CD14-positive monocyte (primary cell): ENCODE results near the gene MED20. TPM values are rescaled to one million over a fixed set of nuclear protein-coding genes. Genes with fewer than 3 reads are reported as not detected.

Source experiments
- DNase-seq, 3 donors: peaks; one replicate each; pipeline ENCODE4 v3.0.0-alpha.2; 2011 to 2022
- H2AFZ ChIP-seq: 2 replicates; pipeline ENCODE4 v1.6.0; 2012; ENCODE audit warnings: mild to moderate bottlenecking, low read depth, low read length, inconsistent platforms; ENCODE audit not compliant: insufficient read depth, poor library complexity, severe bottlenecking
- H3K27ac ChIP-seq, 2 donors: 1 replicate in 1 of 2; 2 replicates in 1 of 2; pipeline ENCODE4 v1.5.1; 2012 to 2013; ENCODE audit warnings: low read length in 2 of 2, control low read depth in 1 of 2, inconsistent platforms in 1 of 2, low read depth in 1 of 2, mild to moderate bottlenecking in 1 of 2
- H3K27me3 ChIP-seq, 2 donors: one replicate each; pipeline versions ENCODE4 v1.6.0 to v1.6.1; 2011 to 2013; ENCODE audit warnings: low read length in 2 of 2; ENCODE audit not compliant: control insufficient read depth in 2 of 2, insufficient read depth in 2 of 2
- H3K36me3 ChIP-seq, 2 donors: replicated peaks in 1 of 2; 1 replicate in 1 of 2; 2 replicates in 1 of 2; pipeline versions ENCODE4 v1.5.1 to v1.6.1; 2012 to 2013; ENCODE audit warnings: low read length in 2 of 2, control low read depth in 1 of 2, inconsistent platforms in 1 of 2, mild to moderate bottlenecking in 1 of 2; ENCODE audit not compliant: insufficient read depth in 2 of 2, control insufficient read depth in 1 of 2
- H3K4me1 ChIP-seq, 2 donors: 1 replicate in 1 of 2; 2 replicates in 1 of 2; pipeline versions ENCODE4 v1.5.1 to v1.6.1; 2012 to 2013; ENCODE audit warnings: low read length in 2 of 2, control low read depth in 1 of 2, inconsistent platforms in 1 of 2, mild to moderate bottlenecking in 1 of 2, moderate library complexity in 1 of 2; ENCODE audit not compliant: insufficient read depth in 2 of 2, control insufficient read depth in 1 of 2
- H3K4me2 ChIP-seq: replicated peaks from 2 replicates; pipeline ENCODE3; 2012; ENCODE audit warnings: low read length, moderate library complexity, mild to moderate bottlenecking; ENCODE audit not compliant: poor library complexity, severe bottlenecking; ENCODE audit errors: extremely low read depth
- H3K4me3 ChIP-seq, 3 experiments: fragments of 200-600 bp in 1 of 3; sonication (generic) in 1 of 3; replicated peaks in 1 of 3; 1 replicate in 2 of 3; 2 replicates in 1 of 3; pipeline ENCODE4 v1.5.1; 2011 to 2013; ENCODE audit warnings: low read length in 3 of 3, mild to moderate bottlenecking in 3 of 3, control low read depth in 2 of 3, low read depth in 2 of 3, inconsistent platforms in 1 of 3, moderate library complexity in 1 of 3
- H3K79me2 ChIP-seq: 2 replicates; pipeline ENCODE4 v1.6.0; 2012; ENCODE audit warnings: mild to moderate bottlenecking, control low read depth, inconsistent platforms, low read length, moderate library complexity; ENCODE audit not compliant: insufficient read depth
- H3K9ac ChIP-seq: 2 replicates; pipeline ENCODE4 v1.6.0; 2017; ENCODE audit warnings: low read length, mild to moderate bottlenecking; ENCODE audit not compliant: insufficient read depth, poor library complexity, severe bottlenecking
- H3K9me3 ChIP-seq, 2 donors: replicated peaks in 1 of 2; 1 replicate in 1 of 2; 2 replicates in 1 of 2; pipeline versions ENCODE4 v1.5.1 to v1.6.1; 2012 to 2013; ENCODE audit warnings: low read length in 2 of 2, control low read depth in 1 of 2; ENCODE audit not compliant: control insufficient read depth in 1 of 2, insufficient read depth in 1 of 2
- H4K20me1 ChIP-seq: 2 replicates; pipeline ENCODE4 v1.6.0; 2012; ENCODE audit warnings: mild to moderate bottlenecking, low read length, control low read depth, moderate library complexity; ENCODE audit not compliant: insufficient read depth
- H3K27ac Mint-ChIP-seq, 7 donors: one replicate each; pipeline ENCODE4 v1.8.0; 2020; ENCODE audit warnings: mild to moderate bottlenecking in 7 of 7, mixed read lengths in 7 of 7, moderate library complexity in 6 of 7, inconsistent platforms in 2 of 7
- H3K27me3 Mint-ChIP-seq, 3 donors: one replicate each; pipeline ENCODE4 v1.8.0; 2021 to 2022; ENCODE audit warnings: low read depth in 3 of 3, mild to moderate bottlenecking in 3 of 3, mixed read lengths in 3 of 3, moderate library complexity in 3 of 3, inconsistent platforms in 1 of 3
- H3K36me3 Mint-ChIP-seq, 2 donors: one replicate each; pipeline ENCODE4 v1.8.0; 2020; ENCODE audit warnings: mixed read lengths in 2 of 2, inconsistent platforms in 1 of 2, mild to moderate bottlenecking in 1 of 2
- H3K4me1 Mint-ChIP-seq: one replicate; pipeline ENCODE4 v1.8.0; 2020; ENCODE audit warnings: mild to moderate bottlenecking, mixed read lengths
- H3K4me3 Mint-ChIP-seq, 2 donors: one replicate each; pipeline ENCODE4 v1.8.0; 2020; ENCODE audit warnings: mild to moderate bottlenecking in 2 of 2, mixed read lengths in 2 of 2, moderate library complexity in 1 of 2
- H3K9me3 Mint-ChIP-seq, 7 donors: one replicate each; pipeline ENCODE4 v1.8.0; 2020 to 2022; ENCODE audit warnings: mixed read lengths in 7 of 7, mild to moderate bottlenecking in 6 of 7, moderate library complexity in 6 of 7, inconsistent platforms in 2 of 7
- CTCF ChIP-seq: fragments of 200-600 bp; IDR thresholded peaks from one replicate; pipeline ENCODE4 v1.8.0; 2022; ENCODE audit warnings: antibody characterized with exemption, mild to moderate bottlenecking
- WGBS: methylation state at CpG from one replicate; pipeline ENCODE4 v1.1.5; 2013; ENCODE audit warnings: missing lambda C conversion rate; ENCODE audit not compliant: insufficient coverage; 5-methylcytosine and 5-hydroxymethylcytosine counted together
- intact Hi-C, 2 donors: fragments of 100-400 bp; cut with micrococcal nuclease; formaldehyde crosslinking; loops; one replicate each; pipeline versions ENCODE4 v1.15.0 to v1.15.1; 2023
- polyA plus RNA-seq, 3 donors: library from polyadenylated mRNA; depleted of rRNA in 1 of 3; unstranded in 2 of 3; stranded (reverse) in 1 of 3; fragments of 300-500 nt in 2 of 3; fragments of >200 nt in 1 of 3; fragmentation: Illumina TruSeq in 2 of 3; gene quantifications; 1 replicate in 2 of 3; 2 replicates in 1 of 3; pipeline ENCODE4 v1.2.3, GENCODE V29; 2012 to 2021

MED20 gene
- polyA plus RNA-seq, 3 donors: 6.3 to 16.2 (median 13.6) TPM

- H3K4me1 ChIP-seq: peaks cover 65 to 72% of the 10 kb centered on the region in 2 donors
- intact Hi-C loops: loop anchor here (5.0 kb wide), 4 partner anchors 90 to 110 kb away; no protein-coding TSS in a partner anchor
- H3K4me2 ChIP-seq: peak overlapping the region; percentile 98
- no peak for TF ChIP-seq CTCF
- peak overlapping the region in 2 of 3 experiments; percentile 84 to 97 for H3K4me3 ChIP-seq
- Mint-ChIP-seq H3K4me3 (peak overlapping the region; percentile 95 to 97), H3K36me3 (peaks cover 41 to 70% of the 10 kb centered on the region in 2 donors), H3K4me1 (peaks cover 69% of the 10 kb centered on the region), H3K27me3 (peaks cover 0 to 2% (median 0%) of the 10 kb centered on the region in 3 donors), H3K9me3 (no peaks in the 10 kb centered on the region), H3K27ac (peak overlapping the region; percentile 90 to 99 (median 98))
- peak overlapping the region; percentile 80 to 81 for H3K27ac ChIP-seq
- H3K36me3 ChIP-seq: peaks cover 41 to 50% of the 10 kb centered on the region in 2 donors
- peaks cover 79% of the 10 kb centered on the region for H3K79me2 ChIP-seq
- no peak overlapping the region for H2AFZ ChIP-seq
- peaks cover 88% of the 10 kb centered on the region for H4K20me1 ChIP-seq
- no peaks in the 10 kb centered on the region for H3K27me3 ChIP-seq
- no peak overlapping the region for H3K9ac ChIP-seq
- WGBS: no CpG with 5 or more reads among the region's 2 CpGs
- DNase-seq: no peak
- no peaks in the 10 kb centered on the region for H3K9me3 ChIP-seq
These were observed 16.5 kb upstream of the MED20 start for GRCh38 chr6:41937472-41937860.

GRCh38 chr6:41936073-41936837 lies 15.3 kb upstream of the MED20 start:
- H3K9ac ChIP-seq: peak overlapping the region; percentile 19
- Mint-ChIP-seq H3K9me3 (no peaks in the 10 kb centered on the region), H3K4me3 (peak overlapping the region; percentile 58 to 84), H3K27ac (peak overlapping the region; percentile 90 to 99 (median 98)), H3K36me3 (peaks cover 52 to 82% of the 10 kb centered on the region in 2 donors), H3K27me3 (peaks cover 0 to 2% (median 0%) of the 10 kb centered on the region in 3 donors), H3K4me1 (peaks cover 63% of the 10 kb centered on the region)
- H3K79me2 ChIP-seq: peaks cover 74% of the 10 kb centered on the region
- peaks cover 97% of the 10 kb centered on the region for H4K20me1 ChIP-seq
- peak; percentile 80 to 87 (median 87) for DNase-seq
- H3K36me3 ChIP-seq: peaks cover 53 to 62% of the 10 kb centered on the region in 2 donors
- peak overlapping the region; percentile 47 to 81 for H3K27ac ChIP-seq
- 70% methylated on average over 2 of the region's 10 CpGs for WGBS
- H3K27me3 ChIP-seq: no peaks in the 10 kb centered on the region
- TF ChIP-seq CTCF: peak; percentile 83
- intact Hi-C loops: loop anchor here (5.0 kb wide), 4 partner anchors 91 to 111 kb away; no protein-coding TSS in a partner anchor
- peaks cover 59 to 65% of the 10 kb centered on the region in 2 donors for H3K4me1 ChIP-seq
- H3K4me3 ChIP-seq: peak overlapping the region in 1 of 3 experiments; percentile 97
- no peak overlapping the region for H2AFZ ChIP-seq
- H3K9me3 ChIP-seq: no peaks in the 10 kb centered on the region
- peak overlapping the region; percentile 98 for H3K4me2 ChIP-seq
